ENCODE measurements around the gene SAMD4A.

The SAMD4A gene

DNA sequence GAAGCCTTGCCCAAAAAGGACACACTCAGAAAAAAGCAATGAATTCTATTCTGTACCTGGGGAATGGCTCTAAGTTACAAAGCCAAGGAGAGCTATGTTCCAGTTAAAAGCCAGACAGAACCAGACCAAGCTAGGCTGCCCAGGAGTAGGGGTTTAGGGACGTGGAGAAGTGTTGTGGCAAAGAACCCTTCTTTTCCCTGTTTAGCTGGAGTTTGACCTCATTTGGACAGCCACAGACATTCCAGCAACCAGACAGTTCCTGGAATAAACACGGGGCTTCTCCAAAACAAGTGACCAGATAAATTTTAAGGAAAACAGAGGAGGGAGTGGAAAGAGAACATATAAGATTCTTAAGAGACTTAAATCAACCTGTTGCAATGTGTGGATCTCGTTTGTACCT, 273.4 kb downstream of the SAMD4A start:
- DNase-seq = no peak

DNA sequence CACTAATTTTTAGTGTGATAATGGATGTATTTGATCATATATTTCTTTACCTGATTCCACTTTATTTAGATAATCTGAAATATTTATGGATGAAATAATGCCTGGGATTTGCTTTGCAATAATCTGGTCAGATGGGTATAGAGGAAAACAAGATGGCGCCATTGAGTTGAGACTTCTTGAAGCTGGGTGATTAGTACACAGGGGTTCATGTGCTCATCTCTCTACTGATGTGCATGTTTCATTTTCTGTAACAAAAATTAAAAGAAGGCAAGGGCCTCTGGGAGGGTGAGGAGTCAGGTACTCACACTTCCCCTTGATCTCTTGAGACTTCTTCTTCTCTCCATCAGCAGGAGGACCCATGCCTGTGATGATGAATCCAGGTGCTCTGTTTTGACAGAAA, 273.9 kb downstream of the SAMD4A start:
- no peak for DNase-seq

Data from NCI-H2081 (cell line).